Smooth muscle cell (in vitro differentiated cells): ENCODE data around the gene TSC2. TPM values are rescaled to one million over a fixed set of nuclear protein-coding genes. Genes with fewer than 3 reads are reported as not detected.
A peak's percentile ranks its signal among the peaks of the same experiment; 100 is the strongest.

ENCODE experiments used
- DNase-seq: peaks from one replicate; lab custom pipeline; 2025; ENCODE audit not compliant: unreplicated experiment; lab: John Stamatoyannopoulos, UW
- H2AFZ ChIP-seq: fragments of 200-600 bp; sonication (generic); 2 replicates; pipeline ENCODE4 v1.6.0; 2016; ENCODE audit warnings: antibody characterized with exemption, low read depth, mild to moderate bottlenecking
- H3F3A ChIP-seq: fragments of 200-600 bp; sonication (generic); 2 replicates; pipeline ENCODE4 v1.6.0; 2017; ENCODE audit warnings: antibody characterized with exemption, low read depth
- H3K27ac ChIP-seq: fragments of 200-600 bp; sonication (generic); 2 replicates; pipeline ENCODE4 v1.5.1; 2016; ENCODE audit warnings: low read depth, mild to moderate bottlenecking
- H3K27me3 ChIP-seq: fragments of 200-600 bp; sonication (generic); 2 replicates; pipeline ENCODE4 v1.6.1; 2016; ENCODE audit warnings: low read depth, mild to moderate bottlenecking
- H3K36me3 ChIP-seq: fragments of 200-600 bp; sonication (generic); 2 replicates; pipeline ENCODE4 v1.5.1; 2016; ENCODE audit warnings: low read depth
- H3K4me1 ChIP-seq: fragments of 200-600 bp; sonication (generic); 2 replicates; pipeline ENCODE4 v1.5.1; 2016; ENCODE audit warnings: low read depth
- H3K4me2 ChIP-seq: fragments of 200-600 bp; sonication (generic); 2 replicates; pipeline ENCODE4 v1.6.0; 2016; ENCODE audit warnings: mild to moderate bottlenecking
- H3K4me3 ChIP-seq: fragments of 200-600 bp; sonication (generic); 2 replicates; pipeline ENCODE4 v1.5.1; 2016; ENCODE audit warnings: mild to moderate bottlenecking
- H3K79me2 ChIP-seq: fragments of 200-600 bp; sonication (generic); 2 replicates; pipeline ENCODE4 v1.6.0; 2016; ENCODE audit warnings: low read depth, mild to moderate bottlenecking
- H3K9ac ChIP-seq: fragments of 200-600 bp; sonication (generic); 2 replicates; pipeline ENCODE4 v1.6.0; 2016; ENCODE audit warnings: low read depth
- H3K9me3 ChIP-seq: fragments of 200-600 bp; sonication (generic); replicated peaks from 2 replicates; pipeline ENCODE4 v1.5.1; 2016; ENCODE audit warnings: low read depth
- H4K20me1 ChIP-seq: fragments of 200-600 bp; sonication (generic); 2 replicates; pipeline ENCODE4 v1.6.0; 2016; ENCODE audit warnings: low read depth
- CTCF ChIP-seq: fragments of 200-600 bp; sonication (generic); IDR thresholded peaks from 2 replicates; pipeline ENCODE4 v1.5.1; 2017; ENCODE audit warnings: borderline replicate concordance, mild to moderate bottlenecking, antibody characterized with exemption; ENCODE audit not compliant: insufficient read depth, poor library complexity, severe bottlenecking
- WGBS: methylation state at CpG from one replicate; pipeline ENCODE4 v1.1.7; 2016; ENCODE audit warnings: low lambda C conversion rate; 5-methylcytosine and 5-hydroxymethylcytosine counted together
- polyA plus RNA-seq: library from polyadenylated mRNA; unstranded; fragments of >200 nt; fragmentation: Nextera tagmentation; extraction: Ambion mirVana; gene quantifications from 2 replicates; pipeline ENCODE4 v1.2.1, GENCODE V29; 2016
- total RNA-seq: library from RNA; depleted of rRNA; stranded (reverse); fragments of >200 nt; gene quantifications from 2 replicates; pipeline ENCODE4 v1.2.3, GENCODE V29; 2014

Gene TSC2
- total and polyA plus RNA-seq, 2 experiments from 2014 or later: 64.5 to 74.7 TPM

- Histone ChIP-seq H3K4me3 (no peak overlapping the region), H3K79me2 (peaks cover 22% of the 10 kb centered on the region), H3K36me3 (no peaks in the 10 kb centered on the region), H3K4me1 (peaks cover 1% of the 10 kb centered on the region), H2AFZ (no peak overlapping the region), H4K20me1 (peaks cover 3% of the 10 kb centered on the region), H3K9ac (no peak overlapping the region), H3K4me2 (no peak overlapping the region), H3K9me3 (no peaks in the 10 kb centered on the region), H3F3A (no peaks in the 10 kb centered on the region), H3K27me3 (no peaks in the 10 kb centered on the region), H3K27ac (no peak overlapping the region)
- WGBS: 99% methylated on average over 17 of the region's 17 CpGs
- TF ChIP-seq CTCF: no peak
- no peak for DNase-seq
Observed at GRCh38 chr16:2053897-2054296, 6.1 kb downstream of the TSC2 start.

- Histone ChIP-seq H3K9ac (no peak overlapping the region), H2AFZ (no peak overlapping the region), H4K20me1 (no peaks in the 10 kb centered on the region), H3F3A (no peaks in the 10 kb centered on the region), H3K4me2 (no peak overlapping the region), H3K9me3 (no peaks in the 10 kb centered on the region), H3K36me3 (no peaks in the 10 kb centered on the region), H3K79me2 (peaks cover 14% of the 10 kb centered on the region), H3K27me3 (no peaks in the 10 kb centered on the region), H3K27ac (no peak overlapping the region), H3K4me1 (no peaks in the 10 kb centered on the region), H3K4me3 (no peak overlapping the region)
- DNase-seq: no peak
- no peak for TF ChIP-seq CTCF
- 97% methylated on average over 28 of the region's 29 CpGs for WGBS
Observed at GRCh38 chr16:2054543-2055245, 6.9 kb downstream of the TSC2 start.

GRCh38 chr16:2056077-2056476 lies 8.3 kb downstream of the TSC2 start:
- H2AFZ ChIP-seq: no peak overlapping the region
- WGBS: 91% methylated on average over 15 of the region's 15 CpGs

More at GRCh38 chr16:2056077-2056476, 8.3 kb downstream of the TSC2 start:
- Histone ChIP-seq H3K4me1 (no peaks in the 10 kb centered on the region), H3K27me3 (no peaks in the 10 kb centered on the region), H3K27ac (no peak overlapping the region), H3K4me3 (no peak overlapping the region), H3K36me3 (no peaks in the 10 kb centered on the region), H3K4me2 (no peak overlapping the region), H3K9ac (no peak overlapping the region), H3F3A (no peaks in the 10 kb centered on the region), H3K9me3 (no peaks in the 10 kb centered on the region), H4K20me1 (no peaks in the 10 kb centered on the region), H3K79me2 (peaks cover 4% of the 10 kb centered on the region)
- peak; percentile 10 for TF ChIP-seq CTCF
- no peak for DNase-seq
